ENCODE measurements around the gene LGALS1.
"Not testable (repeated sequence)": the region's sequence is repeated elsewhere in the genome, so short reads cannot be mapped to it uniquely, and the experiment has no call there.

Gene LGALS1

GRCh38 chr22:37692627-37693285, 17.3 kb downstream of the LGALS1 start:
- no peak for DNase-seq

GRCh38 chr22:37694131-37694530, 18.7 kb downstream of the LGALS1 start:
- DNase-seq = not testable (repeated sequence)

GRCh38 chr22:37696260-37696656, 20.8 kb downstream of the LGALS1 start:
- DNase-seq = not testable (repeated sequence)

GRCh38 chr22:37696657-37697537, 21.5 kb downstream of the LGALS1 start, which contains the start of gene TRIOBP:
Gene TRIOBP, plus strand, starts transcription at chr22:37697048. Its CDS starts 4,318 bp downstream, at chr22:37701366.
- DNase-seq = peak; percentile 69

GRCh38 chr22:37697538-37697835, 22.1 kb downstream of the LGALS1 start:
- DNase-seq = no peak

GRCh38 chr22:37701141-37701786, 25.8 kb downstream of the LGALS1 start:
- DNase-seq = no peak

- no peak for DNase-seq
These were observed 28.5 kb downstream of the LGALS1 start for GRCh38 chr22:37703906-37704305.

- no peak for DNase-seq
These were observed 29.2 kb downstream of the LGALS1 start for GRCh38 chr22:37704645-37705044.

- DNase-seq = no peak
These were observed 29.8 kb downstream of the LGALS1 start for GRCh38 chr22:37705205-37705604.

GRCh38 chr22:37708580-37709444, 33.4 kb downstream of the LGALS1 start:
- no peak for DNase-seq

GRCh38 chr22:37709445-37709765, 34.0 kb downstream of the LGALS1 start:
- no peak for DNase-seq

GRCh38 chr22:37710675-37711074, 35.2 kb downstream of the LGALS1 start:
- DNase-seq = no peak

- DNase-seq = no peak
These were observed 36.1 kb downstream of the LGALS1 start for GRCh38 chr22:37711490-37711889.

- no peak for DNase-seq
These were observed 38.3 kb downstream of the LGALS1 start for GRCh38 chr22:37713761-37714160.

- DNase-seq = no peak
These were observed 39.2 kb downstream of the LGALS1 start for GRCh38 chr22:37714634-37715033.

- no peak for DNase-seq
These were observed 40.3 kb downstream of the LGALS1 start for GRCh38 chr22:37715760-37716159.

- no peak for DNase-seq
These were observed 41.3 kb downstream of the LGALS1 start for GRCh38 chr22:37716708-37717107.

GRCh38 chr22:37717235-37717634, 41.8 kb downstream of the LGALS1 start:
- not testable (repeated sequence) for DNase-seq

- DNase-seq = not testable (repeated sequence)
These were observed 42.4 kb downstream of the LGALS1 start for GRCh38 chr22:37717746-37718305.

GRCh38 chr22:37725551-37726240, 50.3 kb downstream of the LGALS1 start:
- no peak for DNase-seq

GRCh38 chr22:37726241-37726887, 50.9 kb downstream of the LGALS1 start:
- DNase-seq = no peak

Measured in activated effector memory CD4-positive, alpha-beta T cell treated with Interleukin-2 at 50 U/mL for 16 hours (primary cell).